ENCODE data around the gene MS4A6E.

- TF ChIP-seq, protein P1, sequence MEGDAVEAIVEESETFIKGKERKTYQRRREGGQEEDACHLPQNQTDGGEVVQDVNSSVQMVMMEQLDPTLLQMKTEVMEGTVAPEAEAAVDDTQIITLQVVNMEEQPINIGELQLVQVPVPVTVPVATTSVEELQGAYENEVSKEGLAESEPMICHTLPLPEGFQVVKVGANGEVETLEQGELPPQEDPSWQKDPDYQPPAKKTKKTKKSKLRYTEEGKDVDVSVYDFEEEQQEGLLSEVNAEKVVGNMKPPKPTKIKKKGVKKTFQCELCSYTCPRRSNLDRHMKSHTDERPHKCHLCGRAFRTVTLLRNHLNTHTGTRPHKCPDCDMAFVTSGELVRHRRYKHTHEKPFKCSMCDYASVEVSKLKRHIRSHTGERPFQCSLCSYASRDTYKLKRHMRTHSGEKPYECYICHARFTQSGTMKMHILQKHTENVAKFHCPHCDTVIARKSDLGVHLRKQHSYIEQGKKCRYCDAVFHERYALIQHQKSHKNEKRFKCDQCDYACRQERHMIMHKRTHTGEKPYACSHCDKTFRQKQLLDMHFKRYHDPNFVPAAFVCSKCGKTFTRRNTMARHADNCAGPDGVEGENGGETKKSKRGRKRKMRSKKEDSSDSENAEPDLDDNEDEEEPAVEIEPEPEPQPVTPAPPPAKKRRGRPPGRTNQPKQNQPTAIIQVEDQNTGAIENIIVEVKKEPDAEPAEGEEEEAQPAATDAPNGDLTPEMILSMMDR (IDR thresholded peaks at IDR 0.05; ENCODE audit: low read depth, low read length): no peak
- TF ChIP-seq POLR2A (IDR thresholded peaks at IDR 0.05; ENCODE audit: extremely low read depth, insufficient read length): no peak
Observed at GRCh38 chr11:60328460-60328859, 1.4 kb downstream of the MS4A6E start.

Data from NB4 (cell line).